ENCODE data around the gene C9orf50.

GRCh38 chr9:129631674-129632129 lies 10.8 kb upstream of the C9orf50 start:
- no peak for TF ChIP-seq CTCF (IDR thresholded peaks at IDR 0.05)
- TF ChIP-seq POLR2A (IDR thresholded peaks at IDR 0.05), result no peak

Measured in heart left ventricle (tissue), 13 donors.